Suprapubic skin (tissue), 4 donors: ENCODE measurements around the gene CD109. TPM values are rescaled to one million over a fixed set of nuclear protein-coding genes. Genes with fewer than 3 reads are reported as not detected.

Source experiments
- DNase-seq, 2 donors: peaks; one replicate each; pipeline ENCODE4 v3.0.0-alpha.2; 2019; ENCODE audit warnings: low spot score in 2 of 2
- H3K27ac ChIP-seq: fragments of 200-600 bp; sonication (generic); one replicate; pipeline ENCODE4 v1.5.1; 2019
- H3K27me3 ChIP-seq: fragments of 200-600 bp; sonication (generic); one replicate; pipeline ENCODE4 v1.5.1; 2019
- H3K36me3 ChIP-seq: fragments of 200-600 bp; sonication (generic); one replicate; pipeline ENCODE4 v1.5.1; 2019
- H3K4me1 ChIP-seq: fragments of 200-600 bp; sonication (generic); one replicate; pipeline ENCODE4 v1.5.1; 2019
- H3K4me3 ChIP-seq: fragments of 200-600 bp; sonication (generic); one replicate; pipeline ENCODE4 v1.5.1; 2019; ENCODE audit warnings: mild to moderate bottlenecking
- H3K9me3 ChIP-seq: fragments of 200-600 bp; sonication (generic); one replicate; pipeline ENCODE4 v1.5.1; 2019
- CTCF ChIP-seq, 2 donors: fragments of 200-600 bp in 1 of 2; fragments of 450-650 bp in 1 of 2; sonication (generic) in 1 of 2; IDR thresholded peaks; one replicate each; pipeline ENCODE4 v1.5.1; 2016 to 2019; ENCODE audit warnings: antibody characterized with exemption in 2 of 2, mild to moderate bottlenecking in 1 of 2, moderate library complexity in 1 of 2
- EP300 ChIP-seq: sonication (generic); formaldehyde crosslinking; IDR thresholded peaks from one replicate; pipeline ENCODE4 v1.6.1; 2017; ENCODE audit warnings: antibody characterized with exemption
- POLR2A ChIP-seq, 2 donors: fragments of 450-650 bp; IDR thresholded peaks; one replicate each; pipeline ENCODE4 v1.6.1; 2017; ENCODE audit warnings: antibody characterized with exemption in 2 of 2, mild to moderate bottlenecking in 2 of 2, moderate library complexity in 2 of 2
- POLR2AphosphoS5 ChIP-seq, 3 donors: sonication (generic); formaldehyde crosslinking; IDR thresholded peaks; one replicate each; pipeline ENCODE4 v1.6.1; 2017; ENCODE audit warnings: antibody characterized with exemption in 3 of 3
- WGBS: methylation state at CpG from one replicate; pipeline ENCODE4 v1.1.5; 2018; 5-methylcytosine and 5-hydroxymethylcytosine counted together
- total RNA-seq, 4 donors: library from RNA; depleted of rRNA; stranded (reverse); fragments of >200 nt; gene quantifications; one replicate each; pipeline ENCODE4 v1.1.0, GENCODE V29; 2016

CD109 gene
- total RNA-seq, 4 donors from 2014 or later: 27.5 to 48.2 (median 43.1) TPM

GRCh38 chr6:73702444-73702843 is 6.4 kb downstream of the CD109 start:
- no peak overlapping the region for H3K4me3 ChIP-seq

GRCh38 chr6:73703466-73703865 is 7.5 kb downstream of the CD109 start:
- TF ChIP-seq CTCF (IDR thresholded peaks at IDR 0.05): no peak
- TF ChIP-seq POLR2AphosphoS5 (IDR thresholded peaks at IDR 0.05): no peak
- no peak for TF ChIP-seq EP300
- no peak for TF ChIP-seq POLR2A (IDR thresholded peaks at IDR 0.05)
- no peak for DNase-seq
- H3K36me3 ChIP-seq: no peaks in the 10 kb centered on the region
- peak overlapping the region; percentile 77 for H3K27ac ChIP-seq
- 70% methylated on average over 1 of the region's 1 CpG for WGBS
- H3K4me3 ChIP-seq: no peak overlapping the region
- peaks cover 39% of the 10 kb centered on the region for H3K4me1 ChIP-seq
- no peaks in the 10 kb centered on the region for H3K27me3 ChIP-seq
- no peaks in the 10 kb centered on the region for H3K9me3 ChIP-seq

More at GRCh38 chr6:73702444-73702843, 6.4 kb downstream of the CD109 start:
- TF ChIP-seq POLR2A (IDR thresholded peaks at IDR 0.05): no peak
- no peak for TF ChIP-seq CTCF (IDR thresholded peaks at IDR 0.05)
- TF ChIP-seq POLR2AphosphoS5 (IDR thresholded peaks at IDR 0.05): no peak
- no peak for TF ChIP-seq EP300
- peaks cover 42% of the 10 kb centered on the region for H3K4me1 ChIP-seq
- no peaks in the 10 kb centered on the region for H3K36me3 ChIP-seq
- WGBS: 64% methylated on average over 2 of the region's 2 CpGs
- no peaks in the 10 kb centered on the region for H3K9me3 ChIP-seq
- no peaks in the 10 kb centered on the region for H3K27me3 ChIP-seq
- peak overlapping the region; percentile 77 for H3K27ac ChIP-seq
- no peak for DNase-seq

GRCh38 chr6:73704260-73704659 is 8.3 kb downstream of the CD109 start:
- Histone ChIP-seq H3K27ac (peak overlapping the region; percentile 77), H3K4me1 (peaks cover 39% of the 10 kb centered on the region), H3K4me3 (no peak overlapping the region), H3K36me3 (no peaks in the 10 kb centered on the region), H3K9me3 (no peaks in the 10 kb centered on the region), H3K27me3 (no peaks in the 10 kb centered on the region)
- 21% methylated on average over 8 of the region's 8 CpGs for WGBS
- DNase-seq: peak; percentile 68 to 80
- no peak for TF ChIP-seq POLR2A (IDR thresholded peaks at IDR 0.05)
- TF ChIP-seq CTCF (IDR thresholded peaks at IDR 0.05): no peak
- peak in 1 of 3 donors; percentile 22 for TF ChIP-seq POLR2AphosphoS5 (IDR thresholded peaks at IDR 0.05)

GRCh38 chr6:73704798-73705197 is 8.8 kb downstream of the CD109 start:
- Histone ChIP-seq H3K36me3 (no peaks in the 10 kb centered on the region), H3K27me3 (no peaks in the 10 kb centered on the region), H3K9me3 (no peaks in the 10 kb centered on the region), H3K4me1 (peaks cover 36% of the 10 kb centered on the region), H3K27ac (peak overlapping the region; percentile 77), H3K4me3 (no peak overlapping the region)
- TF ChIP-seq CTCF (IDR thresholded peaks at IDR 0.05) (no peak), EP300 (no peak), POLR2A (IDR thresholded peaks at IDR 0.05) (no peak)
- 59% methylated on average over 4 of the region's 4 CpGs for WGBS
- no peak for DNase-seq

- WGBS: 96% methylated on average over 9 of the region's 9 CpGs
- no peaks in the 10 kb centered on the region for H3K9me3 ChIP-seq
- no peaks in the 10 kb centered on the region for H3K36me3 ChIP-seq
- H3K27ac ChIP-seq: no peak overlapping the region
- H3K27me3 ChIP-seq: no peaks in the 10 kb centered on the region
- TF ChIP-seq CTCF (IDR thresholded peaks at IDR 0.05) (no peak), POLR2A (IDR thresholded peaks at IDR 0.05) (no peak), POLR2AphosphoS5 (IDR thresholded peaks at IDR 0.05) (no peak), EP300 (no peak)
- H3K4me3 ChIP-seq: no peak overlapping the region
- no peak for DNase-seq
- H3K4me1 ChIP-seq: peaks cover 40% of the 10 kb centered on the region
Measured at GRCh38 chr6:73706971-73707370, 11.0 kb downstream of the CD109 start.
